ENCODE data around the gene STRIP2. TPM values are rescaled to one million over a fixed set of nuclear protein-coding genes. Genes with fewer than 3 reads are reported as not detected.

STRIP2 gene
- total RNA-seq, 1 experiment from 2014 or later = 6.5 TPM

DNA sequence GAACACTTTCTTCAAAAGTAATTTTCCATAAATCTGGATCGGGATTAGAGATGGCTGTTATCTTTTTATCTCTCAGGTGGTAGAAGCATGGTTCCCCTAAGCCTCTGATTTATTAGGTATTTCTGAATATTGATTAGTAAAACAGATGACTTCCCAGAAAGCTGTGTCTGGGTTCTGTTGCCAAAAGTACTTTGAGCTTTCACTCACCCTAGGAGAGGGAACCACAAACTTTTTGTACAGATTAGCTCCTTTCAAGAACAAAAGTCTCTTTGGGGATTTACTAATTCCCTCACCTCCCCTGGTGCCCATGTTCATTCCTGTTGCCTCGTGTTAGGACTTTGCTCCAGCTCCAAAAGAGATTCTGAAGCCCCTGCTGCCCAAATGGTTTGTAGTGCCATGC, 46.7 kb upstream of the STRIP2 start (continued):
- TF ChIP-seq, protein P1, sequence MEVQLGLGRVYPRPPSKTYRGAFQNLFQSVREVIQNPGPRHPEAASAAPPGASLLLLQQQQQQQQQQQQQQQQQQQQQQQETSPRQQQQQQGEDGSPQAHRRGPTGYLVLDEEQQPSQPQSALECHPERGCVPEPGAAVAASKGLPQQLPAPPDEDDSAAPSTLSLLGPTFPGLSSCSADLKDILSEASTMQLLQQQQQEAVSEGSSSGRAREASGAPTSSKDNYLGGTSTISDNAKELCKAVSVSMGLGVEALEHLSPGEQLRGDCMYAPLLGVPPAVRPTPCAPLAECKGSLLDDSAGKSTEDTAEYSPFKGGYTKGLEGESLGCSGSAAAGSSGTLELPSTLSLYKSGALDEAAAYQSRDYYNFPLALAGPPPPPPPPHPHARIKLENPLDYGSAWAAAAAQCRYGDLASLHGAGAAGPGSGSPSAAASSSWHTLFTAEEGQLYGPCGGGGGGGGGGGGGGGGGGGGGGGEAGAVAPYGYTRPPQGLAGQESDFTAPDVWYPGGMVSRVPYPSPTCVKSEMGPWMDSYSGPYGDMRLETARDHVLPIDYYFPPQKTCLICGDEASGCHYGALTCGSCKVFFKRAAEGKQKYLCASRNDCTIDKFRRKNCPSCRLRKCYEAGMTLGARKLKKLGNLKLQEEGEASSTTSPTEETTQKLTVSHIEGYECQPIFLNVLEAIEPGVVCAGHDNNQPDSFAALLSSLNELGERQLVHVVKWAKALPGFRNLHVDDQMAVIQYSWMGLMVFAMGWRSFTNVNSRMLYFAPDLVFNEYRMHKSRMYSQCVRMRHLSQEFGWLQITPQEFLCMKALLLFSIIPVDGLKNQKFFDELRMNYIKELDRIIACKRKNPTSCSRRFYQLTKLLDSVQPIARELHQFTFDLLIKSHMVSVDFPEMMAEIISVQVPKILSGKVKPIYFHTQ (CRISPR knock-in tag; IDR thresholded peaks at IDR 0.05) = no peak
- TF ChIP-seq FOXP1 (CRISPR knock-in tag; IDR thresholded peaks at IDR 0.05; ENCODE audit: borderline replicate concordance) (no peak), KAT7 (CRISPR knock-in tag; IDR thresholded peaks at IDR 0.05; ENCODE audit: borderline replicate concordance) (no peak), GABPB1 (CRISPR knock-in tag; IDR thresholded peaks at IDR 0.05) (no peak)
- TF ChIP-seq, protein P2, sequence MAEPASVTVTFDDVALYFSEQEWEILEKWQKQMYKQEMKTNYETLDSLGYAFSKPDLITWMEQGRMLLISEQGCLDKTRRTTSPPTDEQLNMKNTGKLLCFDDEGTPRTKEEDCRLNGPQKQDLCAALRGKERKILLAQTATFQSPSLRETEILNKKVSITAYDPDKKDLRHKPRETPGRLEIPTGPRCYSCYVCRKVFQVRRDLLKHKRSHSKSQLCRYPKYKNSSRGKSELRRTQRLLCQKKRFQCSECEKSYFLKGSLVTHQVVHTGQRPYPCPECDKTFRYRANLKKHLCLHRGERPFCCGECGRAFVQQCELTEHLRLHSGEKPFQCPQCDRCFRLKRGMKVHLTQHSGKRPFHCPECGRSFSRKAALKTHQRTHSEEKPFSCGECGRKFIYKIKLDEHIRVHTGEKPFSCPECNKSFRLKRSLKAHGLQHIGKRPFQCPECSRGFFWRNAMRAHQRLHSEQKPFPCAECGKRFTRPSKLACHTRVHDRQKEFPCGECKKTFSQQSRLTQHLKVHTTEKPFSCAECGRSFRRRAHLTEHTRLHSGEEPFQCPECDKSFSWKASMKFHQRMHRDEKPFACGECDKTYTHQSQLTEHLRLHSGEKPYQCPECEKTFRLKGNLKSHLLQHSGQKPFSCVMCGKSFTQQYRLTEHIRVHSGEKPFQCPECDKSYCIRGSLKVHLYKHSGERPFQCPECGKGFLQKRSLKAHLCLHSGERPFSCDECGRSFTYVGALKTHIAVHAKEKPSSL (CRISPR knock-in tag; conservative IDR thresholded peaks at IDR 0.05) = no peak
- TF ChIP-seq, protein P3, sequence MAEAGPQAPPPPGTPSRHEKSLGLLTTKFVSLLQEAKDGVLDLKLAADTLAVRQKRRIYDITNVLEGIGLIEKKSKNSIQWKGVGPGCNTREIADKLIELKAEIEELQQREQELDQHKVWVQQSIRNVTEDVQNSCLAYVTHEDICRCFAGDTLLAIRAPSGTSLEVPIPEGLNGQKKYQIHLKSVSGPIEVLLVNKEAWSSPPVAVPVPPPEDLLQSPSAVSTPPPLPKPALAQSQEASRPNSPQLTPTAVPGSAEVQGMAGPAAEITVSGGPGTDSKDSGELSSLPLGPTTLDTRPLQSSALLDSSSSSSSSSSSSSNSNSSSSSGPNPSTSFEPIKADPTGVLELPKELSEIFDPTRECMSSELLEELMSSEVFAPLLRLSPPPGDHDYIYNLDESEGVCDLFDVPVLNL (CRISPR knock-in tag; IDR thresholded peaks at IDR 0.05; ENCODE audit: borderline replicate concordance, low read depth) = no peak

DNA sequence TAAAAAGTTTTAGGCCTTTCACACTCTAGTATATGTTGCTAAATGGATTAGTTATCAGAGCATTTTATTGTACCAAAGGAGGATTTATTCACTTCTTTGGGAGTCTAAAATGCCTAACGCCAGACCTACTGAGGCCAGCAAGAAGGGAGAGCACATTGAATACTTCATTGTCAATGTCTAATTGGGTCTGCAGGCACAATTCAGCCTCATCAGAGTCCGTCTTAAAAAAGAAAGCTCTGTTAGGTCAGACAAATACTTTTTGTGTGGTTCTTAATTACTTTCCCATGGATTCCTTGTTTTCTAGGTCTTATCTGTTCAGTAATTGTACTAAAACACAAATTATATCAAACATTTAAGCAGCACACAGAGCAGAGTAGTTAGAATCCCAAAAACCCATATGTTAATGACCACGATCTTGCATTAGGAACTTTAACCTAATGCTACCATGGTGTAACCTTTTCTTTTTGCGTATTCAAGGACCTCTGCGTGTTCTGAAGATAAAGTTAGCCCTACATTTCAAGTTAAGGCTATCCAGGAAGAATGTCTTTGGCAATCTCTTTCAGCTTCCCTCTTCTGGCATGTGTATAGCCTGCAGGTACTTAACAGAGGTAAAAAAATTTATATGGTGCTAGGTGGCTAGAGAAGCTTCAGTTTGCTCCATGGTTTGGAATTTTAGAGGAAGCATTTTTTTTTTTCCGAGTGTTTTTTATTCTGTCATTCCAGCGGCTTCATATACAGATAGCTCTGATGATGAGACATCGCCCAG, 45.7 kb upstream of the STRIP2 start:
- H3K4me3 Mint-ChIP-seq = no peak overlapping the region
- TF ChIP-seq, protein P4, sequence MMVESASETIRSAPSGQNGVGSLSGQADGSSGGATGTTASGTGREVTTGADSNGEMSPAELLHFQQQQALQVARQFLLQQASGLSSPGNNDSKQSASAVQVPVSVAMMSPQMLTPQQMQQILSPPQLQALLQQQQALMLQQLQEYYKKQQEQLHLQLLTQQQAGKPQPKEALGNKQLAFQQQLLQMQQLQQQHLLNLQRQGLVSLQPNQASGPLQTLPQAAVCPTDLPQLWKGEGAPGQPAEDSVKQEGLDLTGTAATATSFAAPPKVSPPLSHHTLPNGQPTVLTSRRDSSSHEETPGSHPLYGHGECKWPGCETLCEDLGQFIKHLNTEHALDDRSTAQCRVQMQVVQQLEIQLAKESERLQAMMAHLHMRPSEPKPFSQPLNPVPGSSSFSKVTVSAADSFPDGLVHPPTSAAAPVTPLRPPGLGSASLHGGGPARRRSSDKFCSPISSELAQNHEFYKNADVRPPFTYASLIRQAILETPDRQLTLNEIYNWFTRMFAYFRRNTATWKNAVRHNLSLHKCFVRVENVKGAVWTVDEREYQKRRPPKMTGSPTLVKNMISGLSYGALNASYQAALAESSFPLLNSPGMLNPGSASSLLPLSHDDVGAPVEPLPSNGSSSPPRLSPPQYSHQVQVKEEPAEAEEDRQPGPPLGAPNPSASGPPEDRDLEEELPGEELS (CRISPR knock-in tag; IDR thresholded peaks at IDR 0.05) = no peak
- TF ChIP-seq NFE2L1 (CRISPR knock-in tag; IDR thresholded peaks at IDR 0.05) (no peak), GRHL2 (CRISPR knock-in tag; IDR thresholded peaks at IDR 0.05; ENCODE audit: insufficient replicate concordance, severe bottlenecking) (no peak), ATF1 (CRISPR knock-in tag; IDR thresholded peaks at IDR 0.05) (no peak), ZNF219 (CRISPR knock-in tag; IDR thresholded peaks at IDR 0.05; ENCODE audit: borderline replicate concordance) (no peak), SMAD4 (CRISPR knock-in tag; IDR thresholded peaks at IDR 0.05) (no peak), ETV6 (CRISPR knock-in tag; IDR thresholded peaks at IDR 0.05) (no peak), NR3C1 (CRISPR knock-in tag; conservative IDR thresholded peaks at IDR 0.05; ENCODE audit: low read depth) (no peak), ESRRA (CRISPR knock-in tag; IDR thresholded peaks at IDR 0.05; ENCODE audit: borderline replicate concordance) (no peak), KAT7 (CRISPR knock-in tag; IDR thresholded peaks at IDR 0.05; ENCODE audit: borderline replicate concordance) (no peak), MYBL2 (CRISPR knock-in tag; IDR thresholded peaks at IDR 0.05) (no peak), ZNF416 (CRISPR knock-in tag; IDR thresholded peaks at IDR 0.05) (no peak)
- TF ChIP-seq, protein P5, sequence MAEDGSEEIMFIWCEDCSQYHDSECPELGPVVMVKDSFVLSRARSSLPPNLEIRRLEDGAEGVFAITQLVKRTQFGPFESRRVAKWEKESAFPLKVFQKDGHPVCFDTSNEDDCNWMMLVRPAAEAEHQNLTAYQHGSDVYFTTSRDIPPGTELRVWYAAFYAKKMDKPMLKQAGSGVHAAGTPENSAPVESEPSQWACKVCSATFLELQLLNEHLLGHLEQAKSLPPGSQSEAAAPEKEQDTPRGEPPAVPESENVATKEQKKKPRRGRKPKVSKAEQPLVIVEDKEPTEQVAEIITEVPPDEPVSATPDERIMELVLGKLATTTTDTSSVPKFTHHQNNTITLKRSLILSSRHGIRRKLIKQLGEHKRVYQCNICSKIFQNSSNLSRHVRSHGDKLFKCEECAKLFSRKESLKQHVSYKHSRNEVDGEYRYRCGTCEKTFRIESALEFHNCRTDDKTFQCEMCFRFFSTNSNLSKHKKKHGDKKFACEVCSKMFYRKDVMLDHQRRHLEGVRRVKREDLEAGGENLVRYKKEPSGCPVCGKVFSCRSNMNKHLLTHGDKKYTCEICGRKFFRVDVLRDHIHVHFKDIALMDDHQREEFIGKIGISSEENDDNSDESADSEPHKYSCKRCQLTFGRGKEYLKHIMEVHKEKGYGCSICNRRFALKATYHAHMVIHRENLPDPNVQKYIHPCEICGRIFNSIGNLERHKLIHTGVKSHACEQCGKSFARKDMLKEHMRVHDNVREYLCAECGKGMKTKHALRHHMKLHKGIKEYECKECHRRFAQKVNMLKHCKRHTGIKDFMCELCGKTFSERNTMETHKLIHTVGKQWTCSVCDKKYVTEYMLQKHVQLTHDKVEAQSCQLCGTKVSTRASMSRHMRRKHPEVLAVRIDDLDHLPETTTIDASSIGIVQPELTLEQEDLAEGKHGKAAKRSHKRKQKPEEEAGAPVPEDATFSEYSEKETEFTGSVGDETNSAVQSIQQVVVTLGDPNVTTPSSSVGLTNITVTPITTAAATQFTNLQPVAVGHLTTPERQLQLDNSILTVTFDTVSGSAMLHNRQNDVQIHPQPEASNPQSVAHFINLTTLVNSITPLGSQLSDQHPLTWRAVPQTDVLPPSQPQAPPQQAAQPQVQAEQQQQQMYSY (CRISPR knock-in tag; IDR thresholded peaks at IDR 0.05) = no peak
- TF ChIP-seq, protein P6, sequence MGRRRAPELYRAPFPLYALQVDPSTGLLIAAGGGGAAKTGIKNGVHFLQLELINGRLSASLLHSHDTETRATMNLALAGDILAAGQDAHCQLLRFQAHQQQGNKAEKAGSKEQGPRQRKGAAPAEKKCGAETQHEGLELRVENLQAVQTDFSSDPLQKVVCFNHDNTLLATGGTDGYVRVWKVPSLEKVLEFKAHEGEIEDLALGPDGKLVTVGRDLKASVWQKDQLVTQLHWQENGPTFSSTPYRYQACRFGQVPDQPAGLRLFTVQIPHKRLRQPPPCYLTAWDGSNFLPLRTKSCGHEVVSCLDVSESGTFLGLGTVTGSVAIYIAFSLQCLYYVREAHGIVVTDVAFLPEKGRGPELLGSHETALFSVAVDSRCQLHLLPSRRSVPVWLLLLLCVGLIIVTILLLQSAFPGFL (CRISPR knock-in tag; IDR thresholded peaks at IDR 0.05; ENCODE audit: borderline replicate concordance) = no peak
- H3K27ac Mint-ChIP-seq = no peak overlapping the region
- no peaks in the 10 kb centered on the region for H3K36me3 Mint-ChIP-seq
- peaks cover 37% of the 10 kb centered on the region for H3K4me1 Mint-ChIP-seq
- DNase-seq (ENCODE audit: low spot score) = no peak
- no peaks in the 10 kb centered on the region for H3K27me3 Mint-ChIP-seq (ENCODE audit: low read depth)
- ATAC-seq = no peak
- no peaks in the 10 kb centered on the region for H3K9me3 Mint-ChIP-seq
- POLR2A ChIA-PET = interaction anchor here (1.4 kb wide), 1 partner anchor 45 kb away, joined by 5 read pairs; the partner anchor contains the start of gene STRIP2
- CTCF ChIA-PET = interaction anchor here (0.8 to 2.1 kb wide), 12 partner anchors 8 to 178 kb away, joined by 3 to 15 read pairs (median 6); partner anchors contain the start of genes AHCYL2 and STRIP2

All from WTC11 (cell line).